Measurements from ENCODE around the gene TPH2. TPM values are rescaled to one million over a fixed set of nuclear protein-coding genes. Genes with fewer than 3 reads are reported as not detected.

Gene TPH2
- polyA plus RNA-seq, 3 donors = not detected

- Histone ChIP-seq H3K36me3 (replicated peaks in 1 of 2; ENCODE audit: control insufficient read depth in 1 of 2, insufficient read depth in 2 of 2, low read length in 2 of 2) (no peaks in the 10 kb centered on the region), H3K4me1 (ENCODE audit: control insufficient read depth in 1 of 2, insufficient read depth in 2 of 2, low read length in 2 of 2) (no peaks in the 10 kb centered on the region), H3K4me3 (replicated peaks in 1 of 3; ENCODE audit: low read depth in 2 of 3, low read length in 3 of 3) (no peak overlapping the region), H4K20me1 (ENCODE audit: insufficient read depth, low read length) (no peaks in the 10 kb centered on the region), H3K9me3 (replicated peaks in 1 of 2; ENCODE audit: control insufficient read depth in 1 of 2, insufficient read depth in 1 of 2, low read length in 2 of 2) (peaks cover 9 to 11% of the 10 kb centered on the region in 2 donors), H2AFZ (ENCODE audit: insufficient read depth, low read depth, low read length, poor library complexity, severe bottlenecking) (no peak overlapping the region), H3K4me2 (replicated peaks; ENCODE audit: extremely low read depth, low read length, poor library complexity, severe bottlenecking) (no peak overlapping the region), H3K79me2 (ENCODE audit: insufficient read depth, low read length) (no peaks in the 10 kb centered on the region), H3K27ac (ENCODE audit: low read depth in 1 of 2, low read length in 2 of 2) (no peak overlapping the region), H3K9ac (ENCODE audit: insufficient read depth, low read length, poor library complexity, severe bottlenecking) (no peak overlapping the region), H3K27me3 (ENCODE audit: control insufficient read depth in 2 of 2, insufficient read depth in 2 of 2, low read length in 2 of 2) (no peaks in the 10 kb centered on the region)
- no peak overlapping the region for H3K27ac Mint-ChIP-seq
- no peaks in the 10 kb centered on the region for H3K4me1 Mint-ChIP-seq
- no peak for TF ChIP-seq CTCF (IDR thresholded peaks at IDR 0.05)
- H3K9me3 Mint-ChIP-seq = peaks cover 6 to 22% (median 11%) of the 10 kb centered on the region in 7 donors
- intact Hi-C loops (cut with micrococcal nuclease) = no loop called here
- H3K4me3 Mint-ChIP-seq = no peak overlapping the region
- 56% methylated on average over 3 of the region's 3 CpGs for WGBS (ENCODE audit: insufficient coverage)
- no peak for DNase-seq
- H3K36me3 Mint-ChIP-seq = no peaks in the 10 kb centered on the region
- no peaks in the 10 kb centered on the region for H3K27me3 Mint-ChIP-seq (ENCODE audit: low read depth in 3 of 3)
Measured at GRCh38 chr12:72074956-72075355, 136.3 kb downstream of the TPH2 start.

GRCh38 chr12:72075401-72075800 is 136.8 kb downstream of the TPH2 start:
- H3K4me2 ChIP-seq (replicated peaks; ENCODE audit: extremely low read depth, low read length, poor library complexity, severe bottlenecking) = no peak overlapping the region
- no peak for TF ChIP-seq CTCF (IDR thresholded peaks at IDR 0.05)
- H3K9me3 ChIP-seq (replicated peaks in 1 of 2; ENCODE audit: control insufficient read depth in 1 of 2, insufficient read depth in 1 of 2, low read length in 2 of 2) = peaks cover 7 to 8% of the 10 kb centered on the region in 2 donors
- no peak overlapping the region for H3K27ac ChIP-seq (ENCODE audit: low read depth in 1 of 2, low read length in 2 of 2)
- intact Hi-C loops (cut with micrococcal nuclease) = no loop called here
- H4K20me1 ChIP-seq (ENCODE audit: insufficient read depth, low read length) = no peaks in the 10 kb centered on the region
- H3K9ac ChIP-seq (ENCODE audit: insufficient read depth, low read length, poor library complexity, severe bottlenecking) = no peak overlapping the region
- WGBS (ENCODE audit: insufficient coverage) = 69% methylated on average over 2 of the region's 3 CpGs
- H3K27me3 ChIP-seq (ENCODE audit: control insufficient read depth in 2 of 2, insufficient read depth in 2 of 2, low read length in 2 of 2) = no peaks in the 10 kb centered on the region
- no peak overlapping the region for H3K27ac Mint-ChIP-seq
- no peak overlapping the region for H3K4me3 ChIP-seq (replicated peaks in 1 of 3; ENCODE audit: low read depth in 2 of 3, low read length in 3 of 3)
- no peak for DNase-seq
- H2AFZ ChIP-seq (ENCODE audit: insufficient read depth, low read depth, low read length, poor library complexity, severe bottlenecking) = no peak overlapping the region
- no peaks in the 10 kb centered on the region for H3K79me2 ChIP-seq (ENCODE audit: insufficient read depth, low read length)
- peaks cover 7 to 22% (median 11%) of the 10 kb centered on the region in 7 donors for H3K9me3 Mint-ChIP-seq
- no peaks in the 10 kb centered on the region for H3K27me3 Mint-ChIP-seq (ENCODE audit: low read depth in 3 of 3)
- no peaks in the 10 kb centered on the region for H3K36me3 Mint-ChIP-seq
- no peak overlapping the region for H3K4me3 Mint-ChIP-seq
- no peaks in the 10 kb centered on the region for H3K4me1 ChIP-seq (ENCODE audit: control insufficient read depth in 1 of 2, insufficient read depth in 2 of 2, low read length in 2 of 2)
- H3K36me3 ChIP-seq (replicated peaks in 1 of 2; ENCODE audit: control insufficient read depth in 1 of 2, insufficient read depth in 2 of 2, low read length in 2 of 2) = no peaks in the 10 kb centered on the region
- no peaks in the 10 kb centered on the region for H3K4me1 Mint-ChIP-seq

All from CD14-positive monocyte (primary cell).